A673 (cell line): ENCODE results near the gene SPECC1L. TPM values are rescaled to one million over a fixed set of nuclear protein-coding genes. Genes with fewer than 3 reads are reported as not detected.

ENCODE experiments used
- BruUV-seq: library from RNA; stranded (reverse); fragments of 400-500 nt; replicated peaks from 2 replicates; lab custom pipeline; 2021; lab: Mats Ljungman, UMichigan
- CTCF ChIA-PET: fragments of 300-600 bp; sonication (Branson Sonifier 250); formaldehyde crosslinking; loops from one replicate; lab custom pipeline; 2022; ENCODE audit warnings: antibody characterized with exemption; lab: Charles Lee
- POLR2A ChIA-PET: fragments of 300-600 bp; sonication (Branson Sonifier 250); formaldehyde crosslinking; loops from one replicate; lab custom pipeline; 2022; ENCODE audit warnings: antibody characterized with exemption; ENCODE audit not compliant: low non-redundant PET; lab: Charles Lee
- DNase-seq: peaks from one replicate; pipeline ENCODE4 v3.0.0-alpha.2; 2015; ENCODE audit warnings: low spot score
- H3K27ac ChIP-seq: fragments of 200-600 bp; sonication (generic); 2 replicates; pipeline ENCODE4 v1.5.1; 2016; ENCODE audit warnings: mixed run types, low read depth, mild to moderate bottlenecking, mixed read lengths, antibody characterized with exemption, low read length; ENCODE audit not compliant: poor library complexity, severe bottlenecking
- H3K27me3 ChIP-seq: fragments of 200-600 bp; sonication (generic); replicated peaks from 2 replicates; pipeline ENCODE4 v1.6.1; 2017; ENCODE audit warnings: mixed run types, low read depth, mild to moderate bottlenecking, mixed read lengths, antibody characterized with exemption, low read length; ENCODE audit not compliant: insufficient read depth, poor library complexity
- H3K36me3 ChIP-seq: fragments of 200-600 bp; sonication (generic); 2 replicates; pipeline ENCODE4 v1.6.1; 2016; ENCODE audit warnings: mixed run types, mild to moderate bottlenecking, mixed read lengths, antibody characterized with exemption, low read length; ENCODE audit not compliant: insufficient read depth, poor library complexity, severe bottlenecking
- H3K4me1 ChIP-seq: fragments of 200-600 bp; sonication (generic); 2 replicates; pipeline ENCODE4 v1.6.1; 2017; ENCODE audit warnings: mixed run types, mild to moderate bottlenecking, mixed read lengths, antibody characterized with exemption, low read length; ENCODE audit not compliant: insufficient read depth, poor library complexity, severe bottlenecking
- H3K4me3 ChIP-seq: fragments of 200-600 bp; sonication (generic); 2 replicates; pipeline ENCODE4 v1.5.1; 2016; ENCODE audit warnings: low read depth, mixed run types, mild to moderate bottlenecking, mixed read lengths, low read length; ENCODE audit not compliant: poor library complexity, severe bottlenecking
- H3K9me3 ChIP-seq: fragments of 200-600 bp; sonication (generic); 2 replicates; pipeline ENCODE4 v1.6.1; 2016; ENCODE audit warnings: mixed run types, low read depth, mild to moderate bottlenecking, mixed read lengths, antibody characterized with exemption, low read length; ENCODE audit not compliant: poor library complexity, severe bottlenecking
- CTCF ChIP-seq: fragments of 300-800, 200-600 bp; sonication (generic); conservative IDR thresholded peaks from 2 replicates; pipeline ENCODE4 v1.5.1; 2017; ENCODE audit warnings: low read depth, mild to moderate bottlenecking, antibody characterized with exemption, low read length, moderate library complexity, mixed read lengths
- EZH2 ChIP-seq: fragments of 200-600 bp; sonication (generic); IDR thresholded peaks from 2 replicates; pipeline ENCODE4 v1.6.1; 2017; ENCODE audit warnings: borderline replicate concordance, low read depth, mild to moderate bottlenecking, mixed read lengths, antibody characterized with exemption, low read length; ENCODE audit not compliant: poor library complexity, severe bottlenecking
- intact Hi-C: fragments of 100-400 bp; cut with micrococcal nuclease; formaldehyde crosslinking; loops from one replicate; pipeline ENCODE4 v1.10.0; 2022; ENCODE audit not compliant: unreplicated experiment
- total RNA-seq: library from RNA; stranded (reverse); gene quantifications from 2 replicates; pipeline ENCODE4 v1.2.3, GENCODE V29; 2021

The SPECC1L gene
- total RNA-seq, 1 experiment from 2014 or later, result 56.7 TPM

DNA sequence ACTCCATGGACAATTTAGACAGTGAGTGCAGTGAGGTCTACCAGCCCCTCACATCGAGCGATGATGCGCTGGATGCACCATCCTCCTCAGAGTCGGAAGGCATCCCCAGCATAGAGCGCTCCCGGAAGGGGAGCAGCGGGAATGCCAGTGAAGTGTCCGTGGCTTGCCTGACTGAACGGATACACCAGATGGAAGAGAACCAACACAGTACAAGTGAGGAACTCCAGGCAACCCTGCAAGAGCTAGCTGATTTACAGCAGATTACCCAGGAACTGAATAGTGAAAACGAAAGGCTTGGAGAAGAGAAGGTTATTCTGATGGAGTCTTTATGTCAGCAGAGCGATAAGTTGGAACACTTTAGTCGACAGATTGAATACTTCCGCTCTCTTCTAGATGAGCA, 51.4 kb downstream of the SPECC1L start:
- ChIA-PET CTCF (no interaction called here), POLR2A (no interaction called here)
- no peak overlapping the region for H3K27ac ChIP-seq
- no peak for TF ChIP-seq EZH2
- no peak for TF ChIP-seq CTCF
- peaks cover 23% of the 10 kb centered on the region for H3K36me3 ChIP-seq
- no peaks in the 10 kb centered on the region for H3K4me1 ChIP-seq
- H3K9me3 ChIP-seq, result no peaks in the 10 kb centered on the region
- no peak for DNase-seq
- no TSS peak for BruUV-seq
- H3K27me3 ChIP-seq, result no peaks in the 10 kb centered on the region
- intact Hi-C loops, result no loop called here
- no peak overlapping the region for H3K4me3 ChIP-seq

GRCh38 chr22:24322522-24322921, 51.9 kb downstream of the SPECC1L start:
- no TSS peak for BruUV-seq
- Histone ChIP-seq H3K27ac (no peak overlapping the region), H3K27me3 (no peaks in the 10 kb centered on the region), H3K4me3 (no peak overlapping the region), H3K9me3 (no peaks in the 10 kb centered on the region), H3K36me3 (peaks cover 27% of the 10 kb centered on the region), H3K4me1 (no peaks in the 10 kb centered on the region)
- ChIA-PET CTCF (no interaction called here), POLR2A (no interaction called here)
- TF ChIP-seq CTCF (no peak), EZH2 (no peak)
- no peak for DNase-seq
- intact Hi-C loops, result no loop called here

- Histone ChIP-seq H3K4me3 (no peak overlapping the region), H3K9me3 (no peaks in the 10 kb centered on the region), H3K27me3 (no peaks in the 10 kb centered on the region), H3K36me3 (peaks cover 31% of the 10 kb centered on the region), H3K4me1 (no peaks in the 10 kb centered on the region), H3K27ac (no peak overlapping the region)
- intact Hi-C loops, result no loop called here
- ChIA-PET POLR2A (no interaction called here), CTCF (no interaction called here)
- no TSS peak for BruUV-seq
- DNase-seq, result no peak
- TF ChIP-seq EZH2, result no peak
These were observed 52.6 kb downstream of the SPECC1L start for GRCh38 chr22:24323233-24323632.

DNA sequence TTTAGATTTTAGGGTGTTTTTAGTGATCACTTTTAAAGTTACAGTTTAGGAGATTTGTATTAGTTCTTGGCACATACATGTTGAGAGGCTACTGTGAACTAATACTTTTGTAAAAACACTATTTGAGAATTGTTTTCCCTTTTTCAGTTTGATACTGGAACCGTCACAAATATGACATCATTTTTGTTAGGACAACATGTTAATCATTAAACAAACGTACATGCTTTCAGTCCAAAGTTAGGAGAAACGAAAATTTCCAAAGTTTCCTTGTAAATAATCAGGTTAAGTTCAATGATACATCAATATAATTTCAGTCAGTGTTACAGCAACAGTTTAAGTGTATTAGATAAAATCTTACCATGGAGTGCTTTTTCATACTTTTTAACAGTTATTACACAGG, 53.1 kb downstream of the SPECC1L start:
- peaks cover 34% of the 10 kb centered on the region for H3K36me3 ChIP-seq

More for the DNA sequence above, 53.1 kb downstream of the SPECC1L start:
- intact Hi-C loops, result no loop called here
- TF ChIP-seq CTCF (no peak), EZH2 (no peak)
- H3K4me3 ChIP-seq, result no peak overlapping the region
- no peaks in the 10 kb centered on the region for H3K27me3 ChIP-seq
- H3K27ac ChIP-seq, result no peak overlapping the region
- no peaks in the 10 kb centered on the region for H3K4me1 ChIP-seq
- ChIA-PET POLR2A (no interaction called here), CTCF (no interaction called here)
- DNase-seq, result no peak
- no TSS peak for BruUV-seq
- H3K9me3 ChIP-seq, result no peaks in the 10 kb centered on the region
